ENCODE results near the gene ZNF106.

The ZNF106 gene

DNA sequence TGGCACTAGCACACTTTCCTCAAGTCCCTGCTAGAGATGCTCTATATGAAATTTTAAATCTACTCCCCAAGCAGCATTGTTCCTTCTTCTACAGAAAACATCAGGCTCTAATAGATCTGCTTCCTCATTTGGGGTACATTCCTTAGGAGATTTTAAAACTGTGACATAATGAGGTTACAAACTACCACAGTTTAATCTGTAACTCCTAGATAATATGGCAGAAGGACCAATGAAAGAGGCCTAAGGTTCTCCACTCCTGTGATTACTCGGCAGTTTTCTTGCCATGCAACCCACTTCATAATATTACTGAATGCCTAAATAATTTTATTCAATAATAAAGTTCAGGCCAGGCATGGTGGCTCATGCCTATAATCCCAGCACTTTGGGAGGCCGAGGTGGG is 16.1 kb downstream of the ZNF106 start:
- no peak for DNase-seq (ENCODE audit: low read depth in 2 of 2)

GRCh38 chr15:42471002-42471401 is 19.9 kb downstream of the ZNF106 start:
- no peak for DNase-seq (ENCODE audit: low read depth in 2 of 2)

- DNase-seq (ENCODE audit: low read depth in 2 of 2): no peak
Observed at GRCh38 chr15:42465520-42466259, 25.3 kb downstream of the ZNF106 start.

DNA sequence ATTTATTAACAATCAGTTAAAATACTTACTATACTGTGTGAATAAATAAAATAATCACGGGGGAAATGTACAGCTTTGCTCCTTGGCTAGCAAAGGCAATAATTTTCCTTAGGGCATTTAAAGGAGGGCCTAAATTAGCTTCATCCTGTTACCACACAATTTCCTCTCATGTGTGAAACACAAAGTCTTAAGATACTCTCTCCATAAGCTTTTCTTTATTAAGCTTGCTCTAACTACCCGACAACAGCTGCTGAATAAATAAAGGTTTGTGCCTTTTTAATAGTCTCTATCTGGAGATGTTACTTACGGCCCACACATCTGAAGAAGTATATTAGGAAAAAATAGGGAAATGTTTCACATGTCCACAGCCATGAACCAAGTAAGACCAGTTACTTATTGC is 29.7 kb downstream of the ZNF106 start:
- no peak for DNase-seq (ENCODE audit: low read depth in 2 of 2)

- no peak for DNase-seq (ENCODE audit: low read depth in 2 of 2)
Observed at GRCh38 chr15:42457445-42458442, 33.2 kb downstream of the ZNF106 start.

DNA sequence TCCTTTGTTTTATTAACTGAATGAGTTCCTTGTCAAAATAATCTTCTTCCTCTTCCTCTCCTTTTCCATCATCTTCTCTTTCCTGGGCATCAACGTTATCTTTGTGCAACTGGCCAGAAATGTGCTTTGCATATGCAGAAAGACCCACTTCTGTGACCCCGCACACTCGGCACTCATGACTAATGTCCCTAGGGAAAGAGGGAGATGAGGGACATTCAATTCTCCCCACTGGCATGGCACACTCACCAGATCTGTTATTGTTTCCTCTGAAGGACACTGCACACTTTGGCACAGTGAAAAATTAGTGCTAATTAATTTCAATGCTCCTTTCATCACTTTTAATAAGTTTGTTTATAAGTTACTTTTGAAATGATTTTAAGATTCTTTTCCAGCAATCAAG is 34.0 kb downstream of the ZNF106 start:
- DNase-seq (ENCODE audit: low read depth in 2 of 2): no peak

DNA sequence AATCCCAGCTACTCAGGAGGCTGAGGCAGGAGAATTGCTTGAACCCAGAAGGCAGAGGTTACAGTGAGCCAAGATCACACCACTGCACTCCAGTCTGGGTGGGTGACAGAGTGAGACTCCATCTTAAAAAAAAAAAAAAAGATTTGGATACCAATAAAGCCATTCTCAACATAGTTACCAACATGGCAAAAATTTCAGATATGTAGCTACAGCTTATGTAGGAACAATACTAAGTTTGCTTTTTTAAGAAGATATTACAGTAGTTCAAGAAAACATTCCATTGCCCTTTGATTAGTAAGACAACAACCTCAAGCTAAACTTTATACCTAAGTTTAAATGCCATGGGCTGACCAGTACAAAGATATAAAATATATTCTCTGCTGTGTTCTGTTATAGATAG is 34.4 kb downstream of the ZNF106 start:
- DNase-seq (ENCODE audit: low read depth in 2 of 2): no peak

- no peak for DNase-seq (ENCODE audit: low read depth in 2 of 2)
Observed at GRCh38 chr15:42453826-42454225, 37.1 kb downstream of the ZNF106 start.

DNA sequence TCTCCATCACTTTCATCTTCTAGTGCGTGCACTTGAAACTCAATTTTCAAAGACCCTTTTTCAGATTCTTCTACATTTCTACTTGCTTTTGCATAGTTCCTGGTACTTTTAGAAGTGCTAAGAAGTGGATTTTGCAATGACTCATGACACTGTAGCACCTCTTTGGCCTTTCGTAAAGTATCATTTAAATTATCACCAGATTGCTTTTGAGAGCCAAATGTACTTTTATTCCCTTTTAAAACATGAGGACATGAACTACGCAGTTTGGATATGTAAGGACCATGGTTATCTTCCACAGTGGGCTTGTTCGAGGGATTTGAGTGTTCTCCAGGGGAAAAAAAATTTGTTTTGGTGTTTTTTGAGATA is 40.5 kb downstream of the ZNF106 start:
- DNase-seq (ENCODE audit: low read depth in 2 of 2): no peak

- DNase-seq (ENCODE audit: low read depth in 2 of 2): no peak
Observed at GRCh38 chr15:42449770-42450424, 41.0 kb downstream of the ZNF106 start.

- DNase-seq (ENCODE audit: low read depth in 2 of 2): no peak
Observed at GRCh38 chr15:42448281-42448680, 42.7 kb downstream of the ZNF106 start.

GRCh38 chr15:42447599-42447998 is 43.3 kb downstream of the ZNF106 start:
- no peak for DNase-seq (ENCODE audit: low read depth in 2 of 2)

DNA sequence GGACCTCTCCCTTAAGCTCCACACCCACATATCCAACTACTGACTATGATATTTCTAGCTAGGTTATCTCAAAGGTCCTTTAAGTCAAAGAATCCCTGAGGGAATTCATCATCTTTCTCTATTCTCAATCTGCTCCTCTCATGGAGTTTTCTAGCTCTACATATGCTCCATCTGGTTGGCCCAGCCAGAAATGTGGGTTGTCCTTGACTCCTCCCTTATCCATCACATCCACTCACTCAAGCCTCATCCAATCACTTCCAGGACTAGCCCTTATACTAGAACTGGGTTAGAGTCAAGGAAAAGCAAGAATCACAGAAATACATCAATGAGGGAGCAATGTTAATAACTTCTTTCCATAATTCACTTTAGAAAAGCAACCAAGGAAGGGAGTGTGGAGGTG is 45.4 kb downstream of the ZNF106 start:
- no peak for DNase-seq (ENCODE audit: low read depth in 2 of 2)

DNA sequence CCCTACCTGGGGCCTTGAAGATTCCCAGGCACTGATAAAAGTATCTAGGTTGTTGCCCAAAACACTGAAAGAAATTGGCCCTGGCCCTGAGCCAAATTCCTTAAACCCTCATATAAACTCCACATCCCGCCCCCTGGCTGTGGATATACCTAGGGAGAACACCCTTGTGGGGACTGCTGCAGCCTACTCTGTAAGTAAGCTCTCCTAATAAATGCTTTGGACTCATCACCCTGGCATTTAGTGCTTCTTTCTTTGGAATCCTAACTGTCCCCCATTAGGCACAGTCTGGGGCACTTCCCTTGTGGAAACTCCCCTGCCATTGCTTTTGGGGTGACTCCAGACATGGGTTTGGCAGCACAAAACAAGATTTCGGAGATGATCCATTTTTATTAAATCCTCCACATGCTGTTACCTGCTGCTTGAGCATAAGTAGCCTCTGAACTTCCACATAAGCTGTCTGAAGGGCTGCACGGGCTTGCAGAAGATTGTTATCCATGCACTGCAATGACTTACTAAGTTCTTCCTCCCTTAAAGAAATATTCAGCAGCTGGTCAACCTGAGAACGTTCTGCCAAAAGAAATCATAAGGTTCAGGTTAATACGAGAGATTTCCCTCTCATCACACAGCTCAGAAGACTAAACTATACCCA is 46.4 kb downstream of the ZNF106 start:
- DNase-seq (ENCODE audit: low read depth in 2 of 2): no peak

DNA sequence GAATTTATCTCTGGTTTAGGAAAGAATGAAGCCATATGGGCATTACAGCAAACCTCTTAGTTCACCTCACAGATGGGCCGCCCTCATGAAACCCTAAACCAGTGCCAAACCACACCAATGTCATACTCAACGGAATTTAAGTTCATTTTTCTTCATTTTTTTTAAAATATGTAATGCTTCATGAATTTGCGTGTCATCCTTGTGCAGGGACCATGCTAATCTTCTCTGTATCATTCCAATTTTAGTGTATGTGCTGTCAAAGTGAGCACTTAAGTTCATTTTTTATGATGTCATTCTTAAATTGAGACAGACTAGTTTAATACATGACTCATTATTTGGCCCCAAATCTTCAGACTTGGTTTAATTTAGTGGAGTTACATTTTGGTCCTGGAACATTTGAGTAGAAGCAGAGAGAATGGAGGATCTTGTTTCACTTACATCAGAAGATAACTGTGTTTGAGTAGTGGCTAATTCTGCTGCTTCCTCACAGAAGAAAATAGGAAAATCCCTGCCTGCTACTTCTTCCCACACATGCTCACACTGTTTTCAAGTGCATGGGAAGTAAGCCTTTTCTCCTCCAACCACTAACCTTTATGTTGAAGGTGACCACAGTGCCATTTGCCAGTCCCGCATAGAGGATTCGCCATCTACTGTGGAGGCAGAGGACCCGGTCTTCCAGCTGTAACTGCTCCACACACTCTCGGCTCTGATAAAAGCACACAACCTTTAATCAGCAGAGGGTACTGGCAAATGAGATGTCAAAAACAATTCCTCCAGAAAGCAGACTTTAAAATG is 63.3 kb downstream of the ZNF106 start:
- DNase-seq (ENCODE audit: low read depth in 2 of 2): no peak

DNA sequence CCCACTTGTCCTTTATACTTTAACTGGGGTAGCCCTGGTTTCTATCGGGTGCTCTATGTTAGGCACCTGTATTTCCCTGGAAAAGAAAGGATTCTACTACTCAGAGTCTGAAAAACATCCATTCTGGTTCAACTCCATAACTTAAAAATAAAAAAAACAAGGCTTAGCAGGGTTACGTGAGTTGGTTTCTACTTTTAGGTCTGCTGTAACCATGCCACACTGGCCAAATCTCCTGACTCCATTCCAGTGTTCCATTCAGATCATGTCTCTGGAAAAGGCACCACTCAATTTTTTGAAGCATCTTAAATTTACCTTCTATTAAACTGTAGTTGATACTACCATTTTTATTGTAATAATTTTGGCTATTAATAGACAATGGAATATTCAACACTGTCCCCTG is 69.6 kb downstream of the ZNF106 start:
- no peak for DNase-seq (ENCODE audit: low read depth in 2 of 2)

DNA sequence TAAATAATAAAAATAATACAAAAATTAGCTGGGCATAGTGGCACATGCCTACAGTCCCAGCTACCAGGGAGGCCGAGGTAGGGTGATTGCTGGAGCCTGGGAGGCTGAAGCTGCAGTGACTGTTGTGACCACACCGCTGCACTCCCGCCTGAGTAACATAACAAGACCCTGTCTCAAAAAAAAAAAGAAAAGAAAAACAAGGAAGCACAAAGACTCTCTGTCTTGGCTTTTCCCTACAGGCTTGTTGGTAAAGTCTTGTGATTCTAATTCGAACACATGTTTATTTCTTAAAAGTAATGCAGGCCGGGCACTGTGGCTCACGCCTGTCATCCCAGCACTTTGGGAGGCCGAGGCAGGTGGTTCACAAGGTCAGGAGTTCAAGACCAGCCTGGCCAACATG is 71.6 kb downstream of the ZNF106 start:
- DNase-seq (ENCODE audit: low read depth in 2 of 2): no peak

GRCh38 chr15:42413920-42414319 is 77.0 kb downstream of the ZNF106 start:
- DNase-seq (ENCODE audit: low read depth in 2 of 2): no peak

DNA sequence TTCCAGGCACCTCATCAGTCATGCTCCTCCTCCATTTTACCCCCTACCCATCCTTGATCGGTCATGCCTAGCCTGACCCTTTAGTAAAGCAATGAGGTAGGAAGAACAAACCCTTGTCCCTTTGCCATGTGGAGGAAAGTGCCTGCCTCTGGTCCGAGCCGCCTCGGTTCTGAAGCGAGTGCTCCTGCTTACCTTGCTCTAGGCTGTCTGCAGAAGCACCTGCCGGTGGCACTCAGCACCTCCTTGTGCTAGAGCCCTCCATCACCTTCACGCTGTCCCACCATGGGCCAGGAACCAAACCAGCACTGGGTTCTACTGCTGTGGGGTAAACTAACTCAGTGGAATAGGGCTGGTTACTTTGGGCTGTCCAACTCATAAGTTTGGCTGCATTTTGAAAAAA is 79.1 kb downstream of the ZNF106 start:
- no peak for DNase-seq (ENCODE audit: low read depth in 2 of 2)

DNA sequence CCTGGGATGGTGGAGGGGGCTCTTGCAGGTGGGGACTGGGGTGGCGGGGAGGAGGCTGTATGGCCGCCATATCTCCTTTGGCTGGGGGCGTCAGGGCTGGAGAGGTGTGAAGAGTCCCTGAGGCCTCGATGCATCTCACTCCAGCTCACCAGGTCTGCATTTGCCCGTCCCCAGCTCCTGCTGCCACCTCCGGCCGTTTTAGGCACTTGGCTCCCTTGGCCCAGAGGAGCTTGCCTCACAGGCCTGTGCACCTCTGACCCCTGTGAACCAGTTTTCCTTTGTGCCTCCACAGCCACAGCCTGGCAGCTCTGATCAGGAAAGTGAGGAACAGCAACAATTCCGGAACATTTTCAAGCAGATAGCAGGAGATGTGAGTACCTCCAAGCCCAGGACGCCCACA is 81.9 kb downstream of the ZNF106 start:
- no peak for DNase-seq (ENCODE audit: low read depth in 2 of 2)

- DNase-seq (ENCODE audit: low read depth in 2 of 2): no peak
Observed at GRCh38 chr15:42408178-42408577, 82.8 kb downstream of the ZNF106 start.
